PC-3 (cell line): ENCODE results near the gene ZNF407. TPM values are rescaled to one million over a fixed set of nuclear protein-coding genes. Genes with fewer than 3 reads are reported as not detected.

Experiments
- ATAC-seq: fragments of 200-7000 bp; cut with Tn5 transposase; 2 replicates; pipeline ENCODE4 v1.9.1; 2020; ENCODE audit warnings: mild to moderate bottlenecking, moderate library complexity
- BruUV-seq: library from RNA; stranded (reverse); fragments of 400-500 nt; replicated peaks from 2 replicates; lab custom pipeline; 2021; lab: Mats Ljungman, UMichigan
- CTCF ChIA-PET: fragments of 300-600 bp; sonication (Branson Sonifier 250); formaldehyde crosslinking; loops from one replicate; lab custom pipeline; 2022; ENCODE audit warnings: antibody characterized with exemption; lab: Charles Lee
- POLR2A ChIA-PET: fragments of 300-600 bp; sonication (Branson Sonifier 250); formaldehyde crosslinking; loops from one replicate; lab custom pipeline; 2022; ENCODE audit warnings: antibody characterized with exemption; ENCODE audit not compliant: unreplicated experiment; lab: Charles Lee
- DNase-seq: peaks from one replicate; pipeline ENCODE4 v3.0.0-alpha.2; 2015
- H2AFZ ChIP-seq: fragments of 300-600 bp; sonication (generic); 2 replicates; pipeline ENCODE4 v1.6.0; 2016; ENCODE audit warnings: antibody characterized with exemption, low read length
- H3F3A ChIP-seq: fragments of 300-600 bp; sonication (generic); one replicate; pipeline ENCODE4 v1.6.0; 2017; ENCODE audit warnings: antibody characterized with exemption, low read length, control low read depth, mild to moderate bottlenecking; ENCODE audit not compliant: unreplicated experiment
- H3K27ac ChIP-seq: fragments of 300-600 bp; sonication (generic); 2 replicates; pipeline ENCODE4 v1.5.1; 2016; ENCODE audit warnings: mild to moderate bottlenecking, low read length
- H3K27me3 ChIP-seq: fragments of 300-600 bp; sonication (generic); 2 replicates; pipeline ENCODE4 v1.6.1; 2016; ENCODE audit warnings: low read length, mixed read lengths
- H3K36me3 ChIP-seq: fragments of 300-600 bp; sonication (generic); 2 replicates; pipeline ENCODE4 v1.6.1; 2016; ENCODE audit warnings: low read depth, mixed run types, low read length, mixed read lengths
- H3K4me1 ChIP-seq: fragments of 300-600 bp; sonication (generic); 2 replicates; pipeline ENCODE4 v1.5.1; 2016; ENCODE audit warnings: low read length; ENCODE audit not compliant: insufficient read depth
- H3K4me2 ChIP-seq: fragments of 300-600 bp; sonication (generic); 2 replicates; pipeline ENCODE4 v1.6.0; 2016; ENCODE audit warnings: low read length
- H3K4me3 ChIP-seq: fragments of 300-600 bp; sonication (generic); 2 replicates; pipeline ENCODE4 v1.5.1; 2016; ENCODE audit warnings: mild to moderate bottlenecking, low read length, mixed read lengths
- H3K79me2 ChIP-seq: fragments of 300-600 bp; sonication (generic); 2 replicates; pipeline ENCODE4 v1.6.1; 2017; ENCODE audit warnings: low read length, mixed read lengths
- H3K9ac ChIP-seq: fragments of 300-600 bp; sonication (generic); 2 replicates; pipeline ENCODE4 v1.6.0; 2016; ENCODE audit warnings: mild to moderate bottlenecking, low read length
- H3K9me2 ChIP-seq: fragments of 300-600 bp; sonication (generic); replicated peaks from 2 replicates; pipeline ENCODE4 v1.6.1; 2016; ENCODE audit warnings: mixed run types, low read length, mixed read lengths
- H3K9me3 ChIP-seq: fragments of 300-600 bp; sonication (generic); 2 replicates; pipeline ENCODE4 v1.6.1; 2016; ENCODE audit warnings: low read length, mixed read lengths
- H4K20me1 ChIP-seq: fragments of 300-600 bp; sonication (generic); 2 replicates; pipeline ENCODE4 v1.6.1; 2016; ENCODE audit warnings: low read length, mixed read lengths
- EZH2 ChIP-seq: fragments of 300-600 bp; sonication (generic); IDR thresholded peaks from one replicate; pipeline ENCODE4 v1.6.1; 2017; ENCODE audit warnings: antibody characterized with exemption, mild to moderate bottlenecking, low read length; ENCODE audit not compliant: unreplicated experiment
- EZH2phosphoT487 ChIP-seq: fragments of 300-600 bp; sonication (generic); IDR thresholded peaks from 2 replicates; pipeline ENCODE4 v1.6.1; 2018; ENCODE audit warnings: mild to moderate bottlenecking, antibody characterized with exemption, low read length, borderline replicate concordance
- intact Hi-C: fragments of 100-400 bp; cut with micrococcal nuclease; formaldehyde crosslinking; loops from 2 replicates; pipeline ENCODE4 v1.9.0; 2023
- total RNA-seq: library from RNA; depleted of rRNA; stranded (reverse); fragments of >200 nt; gene quantifications from 2 replicates; pipeline ENCODE4 v1.2.3, GENCODE V29; 2014
- TF ChIP-seq, protein P1 (sequence below): fragments of 300-600 bp; sonication (generic); conservative IDR thresholded peaks from 2 replicates; pipeline ENCODE4 v1.5.1; 2017; ENCODE audit warnings: antibody characterized with exemption, low read depth, mild to moderate bottlenecking, low read length

Gene ZNF407
- total RNA-seq, 1 experiment from 2014 or later = 9.3 TPM

DNA sequence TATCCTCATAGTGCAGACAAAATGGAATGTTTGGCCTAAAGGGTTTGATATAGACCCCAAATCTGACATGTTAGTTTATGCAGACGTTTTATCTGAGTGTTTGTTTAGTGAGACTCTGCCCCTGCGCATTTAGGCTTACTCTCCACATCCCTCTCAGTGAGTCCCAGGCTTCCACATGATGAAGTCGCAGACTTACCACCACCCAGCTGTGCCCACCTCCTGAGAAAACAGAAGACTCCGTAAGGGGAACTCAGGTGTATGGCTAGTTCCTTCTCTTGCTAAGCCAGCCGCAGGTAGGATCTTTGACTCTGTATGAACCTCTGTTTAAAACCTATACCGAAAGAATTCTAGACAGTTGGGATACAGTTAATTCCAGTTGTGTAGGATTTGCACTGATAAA is 338.7 kb downstream of the ZNF407 start:
- no peak overlapping the region for H3K9ac ChIP-seq
- H3K79me2 ChIP-seq = no peaks in the 10 kb centered on the region
- no peak overlapping the region for H2AFZ ChIP-seq
- H3K27me3 ChIP-seq = no peaks in the 10 kb centered on the region
- no peak overlapping the region for H3K4me3 ChIP-seq
- ChIA-PET CTCF (no interaction called here), POLR2A (no interaction called here)
- H3K4me1 ChIP-seq = peaks cover 10% of the 10 kb centered on the region
- no peaks in the 10 kb centered on the region for H3F3A ChIP-seq
- H3K27ac ChIP-seq = no peak overlapping the region
- no peak overlapping the region for H3K4me2 ChIP-seq
- no peaks in the 10 kb centered on the region for H3K9me3 ChIP-seq
- TF ChIP-seq, protein P1, sequence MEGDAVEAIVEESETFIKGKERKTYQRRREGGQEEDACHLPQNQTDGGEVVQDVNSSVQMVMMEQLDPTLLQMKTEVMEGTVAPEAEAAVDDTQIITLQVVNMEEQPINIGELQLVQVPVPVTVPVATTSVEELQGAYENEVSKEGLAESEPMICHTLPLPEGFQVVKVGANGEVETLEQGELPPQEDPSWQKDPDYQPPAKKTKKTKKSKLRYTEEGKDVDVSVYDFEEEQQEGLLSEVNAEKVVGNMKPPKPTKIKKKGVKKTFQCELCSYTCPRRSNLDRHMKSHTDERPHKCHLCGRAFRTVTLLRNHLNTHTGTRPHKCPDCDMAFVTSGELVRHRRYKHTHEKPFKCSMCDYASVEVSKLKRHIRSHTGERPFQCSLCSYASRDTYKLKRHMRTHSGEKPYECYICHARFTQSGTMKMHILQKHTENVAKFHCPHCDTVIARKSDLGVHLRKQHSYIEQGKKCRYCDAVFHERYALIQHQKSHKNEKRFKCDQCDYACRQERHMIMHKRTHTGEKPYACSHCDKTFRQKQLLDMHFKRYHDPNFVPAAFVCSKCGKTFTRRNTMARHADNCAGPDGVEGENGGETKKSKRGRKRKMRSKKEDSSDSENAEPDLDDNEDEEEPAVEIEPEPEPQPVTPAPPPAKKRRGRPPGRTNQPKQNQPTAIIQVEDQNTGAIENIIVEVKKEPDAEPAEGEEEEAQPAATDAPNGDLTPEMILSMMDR = no peak
- TF ChIP-seq EZH2phosphoT487 = no peak
- TF ChIP-seq EZH2 = no peak
- intact Hi-C loops = no loop called here
- H3K9me2 ChIP-seq = no peaks in the 10 kb centered on the region
- H4K20me1 ChIP-seq = no peaks in the 10 kb centered on the region
- ATAC-seq (no peak), DNase-seq (no peak)
- H3K36me3 ChIP-seq = no peaks in the 10 kb centered on the region
- BruUV-seq = no TSS peak

DNA sequence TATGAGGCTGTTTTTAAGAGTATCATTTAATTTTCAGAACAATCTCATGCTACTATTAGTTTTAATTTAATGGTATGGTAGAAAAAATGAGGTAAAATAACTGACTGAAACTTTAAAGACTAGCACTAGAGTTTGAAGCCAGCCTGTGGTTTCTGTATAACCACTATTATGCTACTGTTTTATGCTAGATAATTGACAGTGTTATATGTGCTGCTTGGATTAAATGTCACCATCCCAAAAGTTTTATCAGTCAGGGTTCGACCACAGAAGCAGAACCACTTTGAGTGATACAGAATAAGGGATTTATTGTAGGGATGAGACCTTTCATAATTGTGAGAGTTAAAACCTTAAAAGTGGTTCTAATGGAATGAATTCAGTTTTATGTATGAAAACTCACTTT is 339.6 kb downstream of the ZNF407 start:
- TF ChIP-seq, protein P1 = no peak
- TF ChIP-seq EZH2 (no peak), EZH2phosphoT487 (no peak)
- Histone ChIP-seq H3K27ac (no peak overlapping the region), H3K9me2 (no peaks in the 10 kb centered on the region), H3K4me3 (no peak overlapping the region), H3K9me3 (no peaks in the 10 kb centered on the region), H3K79me2 (no peaks in the 10 kb centered on the region), H3K9ac (no peak overlapping the region), H3K4me1 (peaks cover 16% of the 10 kb centered on the region), H4K20me1 (no peaks in the 10 kb centered on the region), H3K4me2 (no peak overlapping the region), H3K27me3 (no peaks in the 10 kb centered on the region), H3F3A (no peaks in the 10 kb centered on the region), H3K36me3 (no peaks in the 10 kb centered on the region), H2AFZ (no peak overlapping the region)
- ChIA-PET POLR2A (no interaction called here), CTCF (no interaction called here)
- ATAC-seq = no peak
- intact Hi-C loops = no loop called here
- no TSS peak for BruUV-seq
- no peak for DNase-seq

DNA sequence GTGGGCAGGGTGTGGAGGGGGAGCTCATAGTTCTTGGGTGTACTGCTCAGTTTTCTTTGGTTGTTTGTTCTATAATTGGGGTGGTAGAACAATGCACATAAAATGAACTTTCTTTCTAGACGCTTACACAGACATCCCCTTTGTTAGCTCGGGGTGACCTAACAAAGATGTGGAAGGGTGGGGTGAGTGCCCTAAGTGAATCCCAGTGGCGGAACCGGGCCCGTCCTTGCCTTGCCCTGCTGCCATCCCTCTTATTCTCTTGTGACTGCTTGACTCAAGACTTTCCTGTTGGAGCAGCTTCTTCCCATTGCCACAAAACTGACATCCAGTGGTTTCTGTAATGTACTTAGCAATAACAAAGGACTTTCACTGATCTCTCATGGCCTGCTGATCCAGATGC is 343.2 kb downstream of the ZNF407 start:
- no peaks in the 10 kb centered on the region for H3K9me3 ChIP-seq
- peaks cover 31% of the 10 kb centered on the region for H3K4me1 ChIP-seq
- no peaks in the 10 kb centered on the region for H3K79me2 ChIP-seq
- no TSS peak for BruUV-seq
- H3K27ac ChIP-seq = no peak overlapping the region
- H3K36me3 ChIP-seq = no peaks in the 10 kb centered on the region
- no peak for DNase-seq
- H3K9me2 ChIP-seq = no peaks in the 10 kb centered on the region
- intact Hi-C loops = loop anchor here (5.0 kb wide), 1 partner anchor 289 kb away; no protein-coding TSS in a partner anchor
- POLR2A ChIA-PET = no interaction called here
- H2AFZ ChIP-seq = no peak overlapping the region
- no peaks in the 10 kb centered on the region for H3K27me3 ChIP-seq
- ATAC-seq = no peak
- H3K9ac ChIP-seq = no peak overlapping the region
- H3K4me2 ChIP-seq = no peak overlapping the region
- no peak for TF ChIP-seq EZH2phosphoT487
- CTCF ChIA-PET = no interaction called here
- no peak overlapping the region for H3K4me3 ChIP-seq
- no peaks in the 10 kb centered on the region for H3F3A ChIP-seq
- no peaks in the 10 kb centered on the region for H4K20me1 ChIP-seq
